ENCODE results near the gene ARL4A. TPM values are rescaled to one million over a fixed set of nuclear protein-coding genes. Genes with fewer than 3 reads are reported as not detected.

The ARL4A gene
- total RNA-seq, 1 experiment from 2014 or later = 39.4 TPM

- Mint-ChIP-seq H3K4me1 (peaks cover 33 to 36% of the 10 kb centered on the region in 2 experiments), H3K36me3 (ENCODE audit: insufficient read depth in 1 of 3, low read depth in 3 of 3) (no peaks in the 10 kb centered on the region), H3K4me3 (peak overlapping the region in 1 of 2 experiments; percentile 63; a peak in 2 of 5 replicates), H3K27me3 (ENCODE audit: low read depth) (no peaks in the 10 kb centered on the region), H3K27ac (peak overlapping the region; percentile 45 to 95 (median 93); a peak in 5 of 7 replicates), H3K9me3 (no peaks in the 10 kb centered on the region)
- Histone ChIP-seq H3K27ac (ENCODE audit: insufficient read length, low read depth, low read length) (peak overlapping the region; percentile 78), H2BK12ac (ENCODE audit: insufficient read length, low read depth, low read length) (no peak overlapping the region), H2BK15ac (ENCODE audit: low read depth, low read length) (no peak overlapping the region), H2BK120ac (ENCODE audit: low read depth, low read length, poor library complexity, severe bottlenecking) (no peak overlapping the region), H4K20me1 (ENCODE audit: control insufficient read depth, insufficient read depth, insufficient read length) (no peaks in the 10 kb centered on the region), H3K4me1 (ENCODE audit: insufficient read depth, low read length) (no peaks in the 10 kb centered on the region; the same call in 1 of the 2 replicates), H3K27me3 (ENCODE audit: insufficient read depth, low read length) (no peaks in the 10 kb centered on the region), H3K4ac (ENCODE audit: low read depth, low read length) (no peak overlapping the region), H3K56ac (ENCODE audit: insufficient read length, low read depth, low read length) (no peak overlapping the region), H4K8ac (replicated peaks; ENCODE audit: insufficient read length, low read depth, low read length) (peak overlapping the region; percentile 56), H3K23me2 (ENCODE audit: insufficient read length, low read depth, low read length, poor library complexity, severe bottlenecking) (no peaks in the 10 kb centered on the region), H3K23ac (ENCODE audit: insufficient read length, low read depth, low read length) (no peak overlapping the region), H3T11ph (ENCODE audit: low read length) (no peak overlapping the region), H2AK5ac (ENCODE audit: insufficient read length, low read length) (no peak overlapping the region), H3K4me2 (ENCODE audit: insufficient read depth, insufficient read length, low read length) (peak overlapping the region; percentile 6), H3K79me2 (ENCODE audit: insufficient read depth, low read length) (no peaks in the 10 kb centered on the region), H3K14ac (ENCODE audit: insufficient read depth, low read length) (no peak overlapping the region), H3K79me1 (ENCODE audit: insufficient read depth, low read depth, low read length, poor library complexity, severe bottlenecking) (no peaks in the 10 kb centered on the region), H3K18ac (ENCODE audit: insufficient read length, low read depth, low read length) (peak overlapping the region; percentile 46), H4K91ac (ENCODE audit: insufficient read length, low read depth, low read length) (no peak overlapping the region), H4K5ac (ENCODE audit: insufficient read length, low read depth, low read length) (no peak overlapping the region), H2BK5ac (ENCODE audit: insufficient read length, low read length) (no peak overlapping the region), H3K9ac (ENCODE audit: extremely low read depth, insufficient read length, low read length) (no peak overlapping the region), H3K9me3 (ENCODE audit: control insufficient read depth, low read depth, low read length) (no peaks in the 10 kb centered on the region), H2AFZ (ENCODE audit: low read length) (no peak overlapping the region), H2BK20ac (ENCODE audit: low read depth, low read length, poor library complexity, severe bottlenecking) (no peak overlapping the region)
- WGBS (ENCODE audit: extremely low coverage, insufficient read length, low lambda C conversion rate) = no CpG with 5 or more reads among the region's 1 CpG
- peak; percentile 54 for DNase-seq
- TF ChIP-seq CTCF (conservative IDR thresholded peaks at IDR 0.05) = no peak; the same call in 2 of the 3 replicates
Observed at GRCh38 chr7:12731214-12731656, 43.8 kb downstream of the ARL4A start.

Data from H9 (cell line).